Naive thymus-derived CD4-positive, alpha-beta T cell (primary cell): Measurements from ENCODE around the gene C1orf167. TPM values are rescaled to one million over a fixed set of nuclear protein-coding genes. Genes with fewer than 3 reads are reported as not detected.

Experiments
- ATAC-seq: fragments of 150-1000 bp; cut with Tn5 transposase; 2 replicates; pipeline ENCODE4 v1.10.0; 2021; ENCODE audit warnings: mild to moderate bottlenecking, moderate library complexity
- CTCF ChIA-PET: fragments of 350-600 bp; sonication (Branson Sonifier 250); formaldehyde crosslinking; loops from one replicate; lab custom pipeline; 2021; ENCODE audit warnings: antibody characterized with exemption; lab: Charles Lee
- POLR2A ChIA-PET: fragments of 350-600 bp; sonication (Branson Sonifier 250); formaldehyde crosslinking; loops from one replicate; lab custom pipeline; 2021; ENCODE audit warnings: antibody characterized with exemption, inconsistent platforms; lab: Charles Lee
- DNase-seq, 9 donors: peaks; one replicate each; pipeline versions ENCODE4 v3.0.0 to v3.0.0-alpha.2; 2020 to 2022; ENCODE audit warnings: mixed read lengths in 1 of 9
- H3K27ac ChIP-seq: one replicate; pipeline ENCODE4 v1.7.0; 2013; ENCODE audit warnings: mild to moderate bottlenecking, low read depth, low read length, moderate library complexity
- H3K27me3 ChIP-seq, 2 donors: one replicate each; pipeline ENCODE4 v1.7.0; 2013; ENCODE audit warnings: low read length in 2 of 2, mild to moderate bottlenecking in 2 of 2, moderate library complexity in 2 of 2; ENCODE audit not compliant: control insufficient read depth in 2 of 2, insufficient read depth in 2 of 2
- H3K36me3 ChIP-seq, 3 experiments: 1 replicate in 2 of 3; 2 replicates in 1 of 3; pipeline ENCODE4 v1.7.0; 2013; ENCODE audit warnings: low read length in 3 of 3, mild to moderate bottlenecking in 3 of 3, moderate library complexity in 1 of 3; ENCODE audit not compliant: insufficient read depth in 3 of 3, control insufficient read depth in 2 of 3
- H3K4me1 ChIP-seq, 2 donors: one replicate each; pipeline ENCODE4 v1.7.0; 2013; ENCODE audit warnings: low read length in 2 of 2, mild to moderate bottlenecking in 2 of 2, moderate library complexity in 1 of 2; ENCODE audit not compliant: control insufficient read depth in 2 of 2, insufficient read depth in 2 of 2
- H3K4me3 ChIP-seq: 2 replicates; pipeline ENCODE4 v1.7.0; 2013; ENCODE audit warnings: mild to moderate bottlenecking, low read length
- H3K9me3 ChIP-seq, 3 experiments: 1 replicate in 2 of 3; 2 replicates in 1 of 3; pipeline ENCODE4 v1.7.0; 2013; ENCODE audit warnings: low read length in 3 of 3; ENCODE audit not compliant: control insufficient read depth in 2 of 3
- H3K27ac Mint-ChIP-seq, 9 donors: one replicate each; pipeline ENCODE4 v1.8.0; 2020 to 2022; ENCODE audit warnings: mixed read lengths in 9 of 9, mild to moderate bottlenecking in 8 of 9, moderate library complexity in 5 of 9, inconsistent platforms in 2 of 9
- H3K27me3 Mint-ChIP-seq, 5 donors: one replicate each; pipeline ENCODE4 v1.8.0; 2021 to 2022; ENCODE audit warnings: mixed read lengths in 5 of 5, mild to moderate bottlenecking in 1 of 5
- H3K36me3 Mint-ChIP-seq, 5 donors: one replicate each; pipeline ENCODE4 v1.8.0; 2020 to 2022; ENCODE audit warnings: mixed read lengths in 5 of 5, mild to moderate bottlenecking in 3 of 5, inconsistent platforms in 1 of 5
- H3K4me1 Mint-ChIP-seq, 7 donors: one replicate each; pipeline ENCODE4 v1.8.0; 2020 to 2022; ENCODE audit warnings: mixed read lengths in 7 of 7, mild to moderate bottlenecking in 3 of 7, inconsistent platforms in 1 of 7
- H3K4me3 Mint-ChIP-seq, 10 donors: one replicate each; pipeline ENCODE4 v1.8.0; 2020 to 2022; ENCODE audit warnings: mild to moderate bottlenecking in 10 of 10, mixed read lengths in 10 of 10, moderate library complexity in 6 of 10, inconsistent platforms in 2 of 10
- H3K9me3 Mint-ChIP-seq, 11 donors: one replicate each; pipeline ENCODE4 v1.8.0; 2020 to 2022; ENCODE audit warnings: mixed read lengths in 11 of 11, mild to moderate bottlenecking in 4 of 11, inconsistent platforms in 1 of 11, moderate library complexity in 1 of 11
- intact Hi-C, 2 donors: fragments of 100-400 bp; cut with micrococcal nuclease; formaldehyde crosslinking; loops; one replicate each; pipeline ENCODE4 v1.15.1; 2023
- polyA plus RNA-seq, 2 donors: library from polyadenylated mRNA; unstranded; fragments of 300-500 nt; fragmentation: Illumina TruSeq; gene quantifications; one replicate each; pipeline ENCODE4 v1.2.3, GENCODE V29; 2021
- total RNA-seq, 6 experiments: library from RNA in 5 of 6; stranded (reverse) in 5 of 6; gene quantifications; 1 replicate in 5 of 6; 2 replicates in 1 of 6; pipeline ENCODE4 v1.2.3 and lab custom pipeline; 2021 to 2026

C1orf167 gene
- total and polyA plus RNA-seq, 7 experiments from 2014 or later, result 0.13 to 0.45 TPM; not detected in 5

- no peaks in the 10 kb centered on the region for H3K9me3 ChIP-seq
- DNase-seq (no peak), ATAC-seq (no peak)
- H3K27ac ChIP-seq, result no peak overlapping the region
- Mint-ChIP-seq H3K36me3 (peaks cover 5 to 33% (median 9%) of the 10 kb centered on the region in 5 donors), H3K27me3 (no peaks in the 10 kb centered on the region), H3K4me3 (no peak overlapping the region), H3K27ac (no peak overlapping the region), H3K9me3 (no peaks in the 10 kb centered on the region), H3K4me1 (peaks cover 14 to 39% (median 32%) of the 10 kb centered on the region in 7 donors)
- no peaks in the 10 kb centered on the region for H3K27me3 ChIP-seq
- H3K36me3 ChIP-seq, result peaks cover 0 to 55% (median 12%) of the 10 kb centered on the region in 3 experiments
- POLR2A ChIA-PET, result interaction anchor here (0.7 kb wide), 1 partner anchor 520 kb away, joined by 3 read pairs; no protein-coding TSS in a partner anchor
- H3K4me3 ChIP-seq, result no peak overlapping the region
- CTCF ChIA-PET, result no interaction called here
- intact Hi-C loops, result loop anchor here (5.0 to 10.0 kb wide), 5 partner anchors 63 to 1325 kb away; partner anchors contain the start of genes AGTRAP (in 1 of the 2), DFFA (in 1 of the 2), DHRS3 (in 1 of the 2) and EXOSC10 (in 1 of the 2)
- peaks cover 24 to 29% of the 10 kb centered on the region in 2 donors for H3K4me1 ChIP-seq
Observed at GRCh38 chr1:11799896-11800295, 37.9 kb downstream of the C1orf167 start.

GRCh38 chr1:11800391-11800755 lies 38.4 kb downstream of the C1orf167 start:
- intact Hi-C loops, result loop anchor here (5.0 to 10.0 kb wide), 5 partner anchors 63 to 1326 kb away; partner anchors contain the start of genes AGTRAP (in 1 of the 2), DFFA (in 1 of the 2), DHRS3 (in 1 of the 2) and EXOSC10 (in 1 of the 2)
- H3K4me1 Mint-ChIP-seq, result peaks cover 14 to 41% (median 34%) of the 10 kb centered on the region in 7 donors

GRCh38 chr1:11800756-11801433 lies 38.9 kb downstream of the C1orf167 start:
- no peak overlapping the region for H3K4me3 ChIP-seq
- ATAC-seq (no peak), DNase-seq (no peak)
- intact Hi-C loops, result loop anchor here (5.0 to 10.0 kb wide), 5 partner anchors 64 to 1326 kb away; partner anchors contain the start of genes AGTRAP (in 1 of the 2), DFFA (in 1 of the 2), DHRS3 (in 1 of the 2) and EXOSC10 (in 1 of the 2)
- H3K27ac ChIP-seq, result no peak overlapping the region
- H3K36me3 ChIP-seq, result peaks cover 0 to 48% (median 12%) of the 10 kb centered on the region in 3 experiments
- peaks cover 0 to 1% (median 0%) of the 10 kb centered on the region in 11 donors for H3K9me3 Mint-ChIP-seq
- ChIA-PET CTCF (no interaction called here), POLR2A (no interaction called here)
- H3K36me3 Mint-ChIP-seq, result peaks cover 0 to 24% (median 6%) of the 10 kb centered on the region in 5 donors
- peak overlapping the region in 4 of 10 donors; percentile 6 to 100 (median 52) for H3K4me3 Mint-ChIP-seq
- H3K4me1 Mint-ChIP-seq, result peaks cover 14 to 42% (median 34%) of the 10 kb centered on the region in 7 donors
- peaks cover 28 to 29% of the 10 kb centered on the region in 2 donors for H3K4me1 ChIP-seq
- peak overlapping the region in 1 of 9 donors; percentile 25 for H3K27ac Mint-ChIP-seq
- no peaks in the 10 kb centered on the region for H3K9me3 ChIP-seq
- no peaks in the 10 kb centered on the region for H3K27me3 Mint-ChIP-seq
- H3K27me3 ChIP-seq, result no peaks in the 10 kb centered on the region

More at GRCh38 chr1:11800391-11800755, 38.4 kb downstream of the C1orf167 start:
- Histone ChIP-seq H3K27ac (no peak overlapping the region), H3K4me3 (no peak overlapping the region), H3K27me3 (no peaks in the 10 kb centered on the region), H3K36me3 (peaks cover 0 to 50% (median 12%) of the 10 kb centered on the region in 3 experiments), H3K4me1 (peaks cover 28 to 29% of the 10 kb centered on the region in 2 donors), H3K9me3 (no peaks in the 10 kb centered on the region)
- CTCF ChIA-PET, result no interaction called here
- DNase-seq (no peak), ATAC-seq (no peak)
- H3K27ac Mint-ChIP-seq, result no peak overlapping the region
- POLR2A ChIA-PET, result no interaction called here
- H3K27me3 Mint-ChIP-seq, result no peaks in the 10 kb centered on the region
- H3K36me3 Mint-ChIP-seq, result peaks cover 5 to 28% (median 6%) of the 10 kb centered on the region in 5 donors
- no peaks in the 10 kb centered on the region for H3K9me3 Mint-ChIP-seq
- H3K4me3 Mint-ChIP-seq, result no peak overlapping the region

- POLR2A ChIA-PET, result interaction anchor here (0.6 to 3.2 kb wide), 4 partner anchors 10 to 106 kb away, joined by 3 to 26 read pairs (median 4); no protein-coding TSS in a partner anchor
- H3K27ac ChIP-seq, result peak overlapping the region; percentile 92
- H3K4me1 Mint-ChIP-seq, result peaks cover 20 to 57% (median 48%) of the 10 kb centered on the region in 7 donors
- DNase-seq (peak in 1 of 9 donors; percentile 12), ATAC-seq (no peak)
- no peaks in the 10 kb centered on the region for H3K9me3 ChIP-seq
- intact Hi-C loops, result loop anchor here (5.0 to 10.0 kb wide), 5 partner anchors 65 to 1328 kb away; partner anchors contain the start of genes AGTRAP (in 1 of the 2), DFFA (in 1 of the 2), DHRS3 (in 1 of the 2) and EXOSC10 (in 1 of the 2)
- peaks cover 0 to 4% (median 0%) of the 10 kb centered on the region in 11 donors for H3K9me3 Mint-ChIP-seq
- no peaks in the 10 kb centered on the region for H3K27me3 Mint-ChIP-seq
- peak overlapping the region; percentile 68 for H3K4me3 ChIP-seq
- peaks cover 39 to 40% of the 10 kb centered on the region in 2 donors for H3K4me1 ChIP-seq
- peak overlapping the region in 8 of 9 donors; percentile 32 to 98 (median 92) for H3K27ac Mint-ChIP-seq
- peaks cover 0 to 38% (median 12%) of the 10 kb centered on the region in 3 experiments for H3K36me3 ChIP-seq
- H3K36me3 Mint-ChIP-seq, result peaks cover 0 to 16% (median 6%) of the 10 kb centered on the region in 5 donors
- no peaks in the 10 kb centered on the region for H3K27me3 ChIP-seq
- CTCF ChIA-PET, result no interaction called here
- peak overlapping the region; percentile 90 to 100 (median 98) for H3K4me3 Mint-ChIP-seq
Observed at GRCh38 chr1:11802616-11802972, 40.6 kb downstream of the C1orf167 start.

GRCh38 chr1:11802973-11803885 lies 41.2 kb downstream of the C1orf167 start:
- ATAC-seq (peak; percentile 51), DNase-seq (peak; percentile 51 to 82 (median 64))
- Mint-ChIP-seq H3K9me3 (peaks cover 0 to 4% (median 0%) of the 10 kb centered on the region in 11 donors), H3K4me3 (peak overlapping the region; percentile 90 to 100 (median 98)), H3K27me3 (no peaks in the 10 kb centered on the region), H3K4me1 (peaks cover 26 to 63% (median 53%) of the 10 kb centered on the region in 7 donors), H3K27ac (peak overlapping the region; percentile 84 to 98 (median 94)), H3K36me3 (peaks cover 0 to 18% (median 6%) of the 10 kb centered on the region in 5 donors)
- ChIA-PET CTCF (interaction anchor here (0.6 to 0.9 kb wide), 3 partner anchors 18 to 139 kb away, joined by 3 to 5 read pairs (median 3); no protein-coding TSS in a partner anchor), POLR2A (interaction anchor here (0.8 to 3.2 kb wide), 8 partner anchors 11 to 216 kb away, joined by 3 to 26 read pairs (median 4); partner anchors contain the start of genes MFN2 and MIIP)
- intact Hi-C loops, result loop anchor here (1.0 to 10.0 kb wide), 8 partner anchors 18 to 1328 kb away; partner anchors contain the start of genes AGTRAP (in 2 of the 2), DFFA (in 1 of the 2), DHRS3 (in 1 of the 2) and EXOSC10 (in 1 of the 2)
- Histone ChIP-seq H3K4me3 (peak overlapping the region; percentile 68), H3K4me1 (peaks cover 39 to 40% of the 10 kb centered on the region in 2 donors), H3K27me3 (no peaks in the 10 kb centered on the region), H3K36me3 (peaks cover 0 to 32% (median 12%) of the 10 kb centered on the region in 3 experiments), H3K9me3 (no peaks in the 10 kb centered on the region), H3K27ac (peak overlapping the region; percentile 92)
